ENCODE data around the gene TRPV4.
"Not testable (repeated sequence)": the region's sequence is repeated elsewhere in the genome, so short reads cannot be mapped to it uniquely, and the experiment has no call there.

Gene TRPV4

DNA sequence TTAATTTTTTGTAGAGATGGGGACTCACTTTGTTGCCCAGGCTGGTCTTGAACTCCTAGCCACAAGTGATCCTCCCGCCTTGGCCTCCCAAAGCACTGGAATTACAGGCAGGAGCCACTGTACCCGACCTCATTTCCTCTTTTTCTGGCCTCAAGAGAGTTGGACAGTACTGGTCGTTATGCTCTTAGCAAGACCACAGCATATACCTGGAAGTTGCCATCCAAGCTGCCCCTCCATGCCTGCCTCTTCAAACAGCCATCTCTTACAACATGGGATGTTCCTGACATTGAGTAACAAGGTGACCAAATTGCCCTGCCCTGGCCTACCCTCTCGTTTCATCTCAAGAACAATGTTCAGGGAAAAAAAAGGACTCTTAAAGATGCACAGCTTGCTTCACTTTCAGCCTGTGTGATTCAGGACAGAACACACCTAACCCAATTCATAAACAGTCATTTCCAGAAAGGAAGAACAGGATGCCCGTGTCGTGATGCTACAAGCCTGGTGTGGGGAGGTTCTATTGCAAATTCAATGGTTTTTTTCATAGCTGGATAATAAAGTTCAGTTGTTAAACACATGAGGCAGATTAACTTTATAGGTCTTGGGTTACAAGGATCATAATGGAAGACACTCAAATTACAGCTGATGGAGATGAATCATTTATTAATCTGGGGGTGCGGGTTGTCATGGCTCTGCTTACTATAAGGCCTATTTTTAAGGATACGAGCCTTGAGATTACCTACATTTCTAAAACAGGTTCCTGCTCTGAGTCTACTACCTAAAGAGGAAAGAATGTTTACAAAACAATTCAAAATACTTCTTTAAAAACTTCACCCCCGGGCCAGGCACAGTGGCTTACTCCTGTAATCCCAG, 35.2 kb upstream of the TRPV4 start:
- TF ChIP-seq, protein P1, sequence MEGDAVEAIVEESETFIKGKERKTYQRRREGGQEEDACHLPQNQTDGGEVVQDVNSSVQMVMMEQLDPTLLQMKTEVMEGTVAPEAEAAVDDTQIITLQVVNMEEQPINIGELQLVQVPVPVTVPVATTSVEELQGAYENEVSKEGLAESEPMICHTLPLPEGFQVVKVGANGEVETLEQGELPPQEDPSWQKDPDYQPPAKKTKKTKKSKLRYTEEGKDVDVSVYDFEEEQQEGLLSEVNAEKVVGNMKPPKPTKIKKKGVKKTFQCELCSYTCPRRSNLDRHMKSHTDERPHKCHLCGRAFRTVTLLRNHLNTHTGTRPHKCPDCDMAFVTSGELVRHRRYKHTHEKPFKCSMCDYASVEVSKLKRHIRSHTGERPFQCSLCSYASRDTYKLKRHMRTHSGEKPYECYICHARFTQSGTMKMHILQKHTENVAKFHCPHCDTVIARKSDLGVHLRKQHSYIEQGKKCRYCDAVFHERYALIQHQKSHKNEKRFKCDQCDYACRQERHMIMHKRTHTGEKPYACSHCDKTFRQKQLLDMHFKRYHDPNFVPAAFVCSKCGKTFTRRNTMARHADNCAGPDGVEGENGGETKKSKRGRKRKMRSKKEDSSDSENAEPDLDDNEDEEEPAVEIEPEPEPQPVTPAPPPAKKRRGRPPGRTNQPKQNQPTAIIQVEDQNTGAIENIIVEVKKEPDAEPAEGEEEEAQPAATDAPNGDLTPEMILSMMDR (conservative IDR thresholded peaks at IDR 0.05), result no peak
- peak overlapping the region; percentile 30 for H3K27ac ChIP-seq

DNA sequence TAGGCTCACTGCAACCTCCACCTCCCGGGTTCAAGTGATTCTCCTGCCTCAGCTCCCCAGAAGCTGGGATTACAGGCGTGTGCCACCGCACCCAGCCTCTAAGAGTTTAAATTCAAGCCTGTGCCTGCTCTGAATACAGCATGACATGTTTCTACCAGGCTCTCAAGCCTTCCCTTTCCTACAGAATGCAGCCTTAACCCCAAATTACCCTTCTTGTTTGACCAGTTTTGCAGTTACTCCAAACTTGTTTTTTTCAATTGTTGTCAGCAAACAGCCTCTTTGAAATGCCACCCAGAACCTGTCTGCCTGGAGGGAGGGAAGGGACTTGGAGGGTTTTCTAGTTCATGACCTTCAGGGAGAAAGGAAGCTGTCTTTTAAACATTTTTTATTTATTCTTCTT, 31.7 kb upstream of the TRPV4 start:
- H3K27ac ChIP-seq, result peak overlapping the region; percentile 85
- TF ChIP-seq, protein P1 (conservative IDR thresholded peaks at IDR 0.05), result no peak

DNA sequence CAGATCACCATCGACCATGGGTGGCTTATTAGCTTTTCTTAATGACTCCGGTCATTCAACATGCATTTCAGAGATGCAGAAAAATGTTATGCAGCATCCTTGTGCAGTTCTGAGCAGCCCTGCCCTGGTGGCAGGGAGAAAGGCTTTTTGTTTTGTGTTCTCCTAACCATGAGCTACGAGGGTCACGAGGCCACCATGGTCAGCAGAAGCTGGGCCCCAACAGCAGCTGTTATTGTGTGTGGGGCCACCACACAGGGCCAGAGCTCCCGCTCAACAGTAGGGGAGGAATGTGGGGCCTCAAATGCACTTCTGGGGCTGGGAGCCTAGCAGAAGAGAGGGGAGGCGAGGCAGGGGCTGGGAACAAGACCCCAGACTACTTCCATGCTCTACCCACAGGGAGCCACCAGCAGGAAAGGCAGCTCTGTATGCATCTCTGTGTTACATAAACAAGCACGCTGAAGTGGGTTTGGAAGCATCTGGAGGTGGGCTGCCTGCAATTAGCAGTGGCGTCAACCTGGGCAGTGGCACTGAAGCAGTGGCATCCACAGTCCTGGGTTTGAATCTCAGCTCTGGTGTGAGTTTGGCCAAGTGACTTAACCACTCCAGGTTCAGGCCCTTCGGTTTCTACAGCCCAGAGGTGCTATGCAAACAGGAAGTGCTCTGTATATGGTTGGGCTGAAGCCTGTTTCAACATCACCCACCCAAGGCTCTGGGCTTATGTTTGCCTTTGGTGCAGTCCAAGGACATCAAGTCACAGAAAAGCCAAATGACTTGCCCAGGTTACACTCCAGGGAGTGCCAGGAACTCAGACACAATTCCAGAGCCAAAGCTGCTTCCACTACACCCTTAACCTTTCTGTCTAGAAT, 30.9 kb upstream of the TRPV4 start:
- TF ChIP-seq, protein P1 (conservative IDR thresholded peaks at IDR 0.05), result no peak
- peak overlapping the region; percentile 85 for H3K27ac ChIP-seq

DNA sequence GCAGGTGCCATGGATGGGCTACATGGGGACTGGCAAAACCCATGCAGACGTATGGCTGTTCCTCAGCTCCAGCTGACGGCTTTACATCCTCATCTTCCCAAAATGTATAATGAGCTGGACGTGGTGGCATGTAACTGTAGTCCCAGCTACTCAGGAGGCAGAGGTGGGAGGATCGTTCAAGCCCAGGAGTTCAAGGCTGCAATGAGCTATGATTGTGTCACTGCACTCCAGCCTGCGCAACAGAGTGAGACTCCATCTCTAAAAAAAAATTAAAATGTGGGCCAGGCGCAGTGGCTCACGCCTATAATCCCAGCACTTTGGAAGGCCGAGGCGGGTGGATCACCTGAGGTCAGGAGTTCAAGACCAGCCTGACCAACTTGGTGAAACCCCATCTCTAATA, 29.3 kb upstream of the TRPV4 start:
- H3K27ac ChIP-seq, result not testable (repeated sequence)

DNA sequence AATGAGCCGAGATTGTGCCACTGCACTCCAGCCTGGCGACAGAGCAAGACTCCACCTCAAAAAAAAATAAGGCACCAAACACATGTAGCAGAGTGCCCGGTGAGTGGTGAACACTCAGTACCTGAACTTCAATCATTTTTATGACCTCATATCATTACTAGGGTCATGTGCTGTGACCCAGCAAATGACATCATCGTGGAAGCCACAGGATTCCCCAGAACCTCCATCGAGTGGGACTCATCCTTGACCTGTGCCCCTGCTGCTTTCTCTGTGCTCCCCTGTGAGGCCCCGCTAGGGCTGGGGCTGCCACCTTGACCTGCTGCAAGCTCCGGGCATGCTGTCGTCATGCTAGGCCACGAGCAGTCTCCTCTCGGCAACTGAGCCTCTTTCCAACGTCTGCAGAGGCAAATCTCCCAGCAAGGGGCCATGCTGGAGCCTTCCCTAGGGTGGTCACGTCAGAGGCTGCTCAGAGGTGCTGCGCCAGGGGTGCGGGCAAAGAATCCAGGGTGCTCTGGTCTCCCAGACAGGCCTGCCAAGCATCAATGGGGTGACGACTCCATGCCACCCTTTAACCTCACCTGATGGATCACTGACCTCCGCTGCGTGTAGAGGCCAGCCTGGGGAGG, 28.6 kb upstream of the TRPV4 start:
- H3K27ac ChIP-seq, result peak overlapping the region; percentile 7; the same call in 1 of the 2 replicates
- TF ChIP-seq, protein P1 (conservative IDR thresholded peaks at IDR 0.05), result no peak

DNA sequence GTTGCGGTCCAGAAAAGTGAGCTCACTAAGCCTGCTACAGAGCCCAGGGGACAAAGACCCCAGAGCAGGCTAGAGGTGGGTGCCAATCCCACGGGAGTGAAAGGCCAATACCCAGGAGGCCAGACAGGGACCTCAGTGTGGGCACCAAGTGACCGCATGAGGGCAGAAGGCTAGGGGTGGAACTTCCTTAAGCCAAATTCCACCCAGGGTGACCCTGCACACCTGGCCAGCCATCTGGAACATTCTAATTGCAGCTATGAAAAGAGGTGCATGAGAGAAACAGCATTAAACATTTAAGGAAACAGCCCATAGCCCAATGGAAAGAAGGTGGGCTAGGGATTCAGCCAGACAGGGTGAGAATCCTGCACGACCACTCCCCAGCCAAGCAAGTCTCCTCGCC, 27.8 kb upstream of the TRPV4 start:
- TF ChIP-seq, protein P1 (conservative IDR thresholded peaks at IDR 0.05), result no peak
- no peak overlapping the region for H3K27ac ChIP-seq

DNA sequence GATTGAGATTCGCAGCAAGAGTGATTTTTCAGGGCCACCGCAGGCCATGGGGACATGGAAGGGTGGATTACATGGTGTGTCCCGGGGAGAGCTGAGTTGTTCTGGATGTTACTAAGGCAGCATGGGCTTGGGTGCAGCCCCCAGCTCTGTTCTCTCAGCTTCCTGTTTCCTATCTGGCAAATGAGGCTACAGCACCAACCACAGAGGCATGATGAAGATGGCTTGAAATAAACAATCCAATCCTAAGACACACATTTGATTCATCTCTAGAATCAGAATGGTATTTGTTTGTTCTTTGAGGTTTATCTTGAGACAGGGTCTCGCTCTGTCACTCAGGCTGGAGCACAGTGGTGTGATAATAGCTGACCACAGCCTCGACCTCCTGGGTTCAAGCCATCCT, 25.6 kb upstream of the TRPV4 start:
- no peak overlapping the region for H3K27ac ChIP-seq
- TF ChIP-seq, protein P1 (conservative IDR thresholded peaks at IDR 0.05), result no peak
